ENCODE data around the gene SLC30A2.

Gene SLC30A2

DNA sequence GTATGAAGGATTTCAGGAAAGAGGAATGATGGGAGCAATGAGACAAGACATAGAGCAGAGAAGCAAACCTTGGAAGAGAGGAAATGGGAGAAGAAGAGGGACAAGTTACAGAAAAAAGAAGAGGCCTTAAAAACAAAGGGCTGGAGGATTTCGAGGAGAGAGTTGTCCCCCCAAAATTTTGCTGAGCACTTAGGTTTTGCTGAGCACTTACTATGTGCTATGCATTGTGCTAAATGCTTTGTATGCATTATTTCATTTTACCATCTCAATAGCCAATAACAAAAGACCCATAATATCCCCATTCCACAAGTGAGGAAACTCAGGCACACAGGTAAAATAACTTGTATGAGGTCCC is 24.0 kb upstream of the SLC30A2 start:
- DNase-seq, result no peak

DNA sequence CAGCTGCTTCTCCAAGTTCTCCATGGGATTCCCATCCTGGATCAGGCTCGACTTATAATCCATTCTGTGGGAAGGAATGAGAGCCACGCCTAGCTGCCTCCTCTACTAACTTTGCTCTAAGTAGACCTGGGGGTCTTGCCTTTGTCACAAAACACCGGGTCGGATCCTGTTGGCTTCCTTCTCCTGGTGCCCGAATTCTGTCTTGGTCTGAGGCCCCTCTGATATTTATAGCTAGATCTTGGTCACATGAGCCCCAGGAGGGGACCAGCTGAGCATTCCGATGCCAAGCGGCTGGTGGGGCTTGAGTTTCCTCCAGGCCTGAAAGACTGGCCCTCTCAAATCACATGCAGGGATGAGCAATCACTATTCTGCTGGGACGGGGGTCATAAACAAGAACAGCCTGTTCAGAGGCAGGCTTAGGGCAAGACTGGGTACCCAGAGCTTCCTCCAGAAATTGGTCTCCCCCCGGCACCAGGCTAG is 21.6 kb upstream of the SLC30A2 start, which contains the start of gene TRIM63:
TSS of gene TRIM63 (minus strand) at position 199 of the 480 bp plus-strand sequence. CDS start at position 63, 136 bp downstream.
- no peak for DNase-seq

DNA sequence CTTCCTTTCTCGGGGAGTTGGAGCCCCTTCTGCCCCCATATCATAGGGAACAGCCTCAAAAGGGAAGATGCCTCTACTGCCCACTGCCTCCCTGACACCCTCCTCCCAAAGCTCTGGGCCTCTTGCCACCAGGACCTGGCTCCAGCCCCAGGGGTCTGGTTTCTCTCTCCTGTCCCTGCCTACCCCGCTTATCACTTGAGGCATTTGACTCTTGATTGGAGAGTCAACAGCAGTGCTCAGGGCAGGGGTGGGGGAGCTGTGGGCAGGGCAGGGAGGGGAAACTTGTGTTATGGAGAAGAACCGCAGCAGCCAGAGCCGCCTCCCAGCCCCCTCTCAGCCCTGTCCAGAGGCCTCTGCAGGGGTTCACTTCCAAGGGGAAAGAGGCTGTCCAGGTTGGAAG is 20.9 kb upstream of the SLC30A2 start:
- DNase-seq, result no peak

DNA sequence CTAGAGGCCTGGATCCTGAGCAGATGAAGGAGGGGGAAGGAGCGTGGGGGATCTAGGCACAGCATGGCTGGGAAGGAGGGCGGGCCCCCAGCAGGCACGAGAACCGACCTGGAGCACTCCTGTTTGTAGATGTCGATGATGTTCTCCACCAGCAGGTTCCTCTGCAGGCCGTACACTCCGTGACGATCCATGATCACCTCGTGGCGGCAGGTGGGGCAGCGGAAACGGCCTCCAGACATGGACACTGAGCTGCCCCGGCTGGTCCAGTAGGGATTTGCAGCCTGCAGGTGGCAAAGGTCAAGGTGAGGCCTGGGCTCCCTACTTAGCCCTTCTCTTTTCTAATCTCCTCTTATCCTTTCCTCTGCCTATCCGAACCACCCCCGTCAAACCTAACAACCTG is 20.2 kb upstream of the SLC30A2 start:
- DNase-seq, result no peak

DNA sequence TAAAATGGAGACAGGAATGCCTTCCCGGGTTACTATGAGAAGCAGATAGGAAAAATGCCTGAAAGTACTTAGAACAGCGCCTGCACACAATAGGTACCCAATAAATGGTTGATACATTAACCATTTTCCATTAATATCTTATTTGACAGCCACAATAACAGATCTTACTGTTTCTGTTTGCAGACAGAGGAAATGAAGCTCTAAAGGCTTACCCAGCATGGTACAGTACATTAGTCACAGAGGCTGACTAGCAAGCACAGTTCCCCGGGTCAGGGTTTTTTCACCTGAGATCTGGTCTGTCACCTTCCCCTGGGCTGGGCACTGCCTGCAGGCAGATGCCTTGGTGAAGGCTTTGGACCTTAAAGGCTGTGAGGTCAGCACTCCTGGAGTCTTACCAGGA is 18.6 kb upstream of the SLC30A2 start:
- DNase-seq, result no peak

DNA sequence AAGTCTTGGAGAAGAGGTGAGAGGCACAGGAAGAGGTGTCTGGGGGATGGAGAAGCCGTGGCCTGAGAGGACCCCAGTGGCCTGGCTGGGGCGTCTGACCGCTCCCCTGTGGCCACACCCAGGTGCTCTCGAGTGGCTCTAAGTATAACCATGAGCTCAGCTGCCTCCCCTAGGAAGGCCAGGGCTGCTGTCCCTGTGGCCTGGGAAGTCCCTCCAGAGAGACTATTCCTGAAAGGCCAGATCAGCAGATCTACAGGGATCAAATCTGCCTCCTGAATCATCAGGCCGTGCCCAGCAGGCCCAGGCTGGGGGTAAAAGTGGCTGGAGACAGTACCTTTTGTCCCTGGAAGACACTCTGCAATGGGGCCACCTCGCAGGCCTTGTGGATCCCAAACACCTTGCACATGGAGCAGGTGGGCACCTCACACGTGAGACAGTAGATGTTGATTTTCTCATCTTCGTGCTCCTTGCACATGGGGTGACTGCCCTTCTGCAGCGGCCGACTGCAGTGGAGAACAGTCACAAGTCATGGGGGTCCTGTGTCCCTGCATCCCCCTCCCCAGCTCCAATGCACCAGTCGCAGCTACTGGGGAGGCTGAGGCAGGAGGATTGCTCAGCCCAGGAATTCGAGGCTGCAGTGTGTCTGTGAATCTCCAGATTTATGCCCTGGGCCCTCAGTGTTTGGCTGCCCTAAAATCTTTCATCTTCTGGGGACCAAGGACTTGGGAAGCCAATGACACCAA is 15.1 kb upstream of the SLC30A2 start:
- no peak for DNase-seq

DNA sequence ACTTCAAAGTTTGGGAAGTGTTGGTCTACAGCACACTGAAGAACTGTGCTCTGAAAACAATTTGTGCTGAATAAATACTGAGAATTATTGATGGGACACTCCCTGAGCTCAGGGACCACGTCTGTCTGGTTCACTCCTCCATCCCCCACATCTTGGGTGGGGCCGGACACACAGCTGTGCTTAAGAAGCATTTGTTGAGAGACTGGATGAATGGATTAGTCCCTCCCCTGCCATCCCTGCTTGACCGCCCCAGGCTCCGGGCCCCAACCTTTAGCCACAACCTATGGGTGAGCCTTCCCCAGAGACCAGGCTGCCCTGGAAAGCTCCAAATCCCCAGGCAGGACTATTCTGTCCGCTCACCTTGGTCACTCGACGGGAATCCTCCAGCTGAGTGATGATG is 14.0 kb upstream of the SLC30A2 start:
- DNase-seq, result no peak

DNA sequence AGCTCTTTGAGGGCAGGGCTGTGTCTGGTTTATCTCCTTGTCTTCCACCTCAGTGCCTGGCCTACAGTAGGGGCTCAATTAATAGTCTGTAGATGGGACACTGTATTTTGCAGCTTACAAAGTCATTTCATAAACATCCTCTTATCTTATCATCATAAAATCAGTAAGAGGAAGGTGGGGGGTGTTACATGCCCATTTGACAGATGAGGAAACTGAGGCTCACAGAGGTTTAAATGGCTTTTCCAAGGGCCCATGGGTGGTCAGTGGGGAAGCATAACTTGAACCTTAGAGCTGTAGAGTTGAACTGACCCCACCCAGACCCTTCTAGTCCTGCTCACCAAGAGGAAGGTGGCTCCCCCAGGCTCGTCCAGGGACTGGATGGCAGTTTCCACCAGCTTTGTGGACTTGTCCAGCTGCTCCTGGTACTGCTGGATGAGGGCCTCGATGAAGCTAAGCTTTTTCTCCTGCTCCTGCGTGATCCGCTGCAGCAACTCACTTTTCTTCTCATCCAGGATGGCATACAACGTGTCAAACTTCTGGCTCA is 12.2 kb upstream of the SLC30A2 start:
- DNase-seq, result no peak

DNA sequence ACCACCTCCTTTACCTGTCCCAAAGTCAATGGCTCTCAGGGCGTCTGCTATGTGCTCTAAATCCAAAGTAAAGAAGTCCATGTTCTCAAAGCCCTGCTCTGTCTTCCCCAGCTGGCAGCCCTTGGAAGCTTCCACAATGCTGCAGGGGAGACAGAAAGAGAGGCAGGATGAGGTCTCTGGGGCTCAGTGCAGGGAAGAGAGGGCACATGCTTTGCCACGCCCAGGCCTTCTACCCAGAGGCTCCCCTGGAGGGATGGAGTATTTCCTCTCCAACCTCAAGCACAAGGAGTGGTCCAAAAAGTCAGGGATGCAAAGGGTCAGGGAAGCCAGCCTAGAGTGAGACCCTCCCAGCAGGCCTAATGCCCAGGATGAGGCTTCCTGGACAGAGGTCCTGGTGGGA is 11.3 kb upstream of the SLC30A2 start:
- no peak for DNase-seq

DNA sequence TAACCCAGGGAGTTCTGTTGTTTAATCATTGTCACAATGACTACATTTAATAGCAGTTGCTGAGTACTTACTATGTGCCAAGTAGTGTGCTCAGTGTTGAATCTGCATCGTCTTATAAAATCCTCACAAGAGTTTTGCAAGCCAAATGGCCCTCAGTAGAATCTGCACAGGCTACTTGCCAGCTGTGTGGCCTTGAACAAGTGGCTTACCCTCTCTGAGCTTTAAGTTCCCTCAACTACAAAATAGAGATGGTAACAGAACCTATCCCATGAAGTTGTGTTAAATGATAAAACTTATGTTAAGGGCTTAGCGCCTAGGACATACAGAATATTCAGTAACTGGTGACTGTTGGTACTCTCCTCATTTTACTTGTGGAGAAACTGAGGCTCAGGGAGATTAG is 9.1 kb upstream of the SLC30A2 start:
- no peak for DNase-seq

DNA sequence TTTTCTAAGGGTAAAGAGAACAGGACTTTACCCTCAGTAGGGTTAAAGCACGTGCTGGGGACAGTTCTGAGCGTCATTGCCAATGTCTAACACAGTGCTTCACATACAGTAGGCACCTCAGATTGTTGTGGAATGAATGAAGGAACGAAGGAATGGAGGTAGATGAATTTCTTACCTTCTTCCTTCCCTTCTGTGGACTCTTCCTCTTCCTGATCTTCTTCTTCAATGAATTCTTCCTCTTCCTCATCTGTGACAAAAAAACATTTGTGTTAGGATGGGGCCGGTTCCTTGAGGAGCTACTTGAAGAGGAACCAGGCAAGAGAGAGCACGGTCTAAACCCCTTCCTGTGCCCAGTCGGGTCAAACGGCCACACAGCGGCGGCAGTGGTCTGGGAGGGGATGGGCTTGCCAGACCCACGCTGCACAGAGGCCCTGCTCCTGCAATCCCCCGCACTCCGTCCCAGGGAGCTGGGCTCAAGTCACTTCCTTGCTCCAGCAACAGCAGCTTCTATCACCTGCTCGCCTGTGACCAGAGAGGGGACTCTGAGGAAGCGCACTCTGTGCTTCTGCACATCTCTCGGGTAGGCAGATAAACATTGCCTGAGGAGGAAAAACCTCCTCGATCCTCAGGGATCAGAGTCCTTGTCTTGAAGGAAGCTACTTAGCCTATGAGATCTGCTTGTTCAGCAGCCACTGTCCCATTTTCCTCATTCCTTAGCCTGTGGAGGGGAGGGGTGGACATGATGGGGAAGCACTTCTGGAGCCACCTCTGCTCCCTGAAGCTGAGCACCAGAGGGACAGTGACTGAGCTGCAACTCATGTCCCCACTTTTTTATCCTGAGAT is 8.0 kb upstream of the SLC30A2 start:
- no peak for DNase-seq

DNA sequence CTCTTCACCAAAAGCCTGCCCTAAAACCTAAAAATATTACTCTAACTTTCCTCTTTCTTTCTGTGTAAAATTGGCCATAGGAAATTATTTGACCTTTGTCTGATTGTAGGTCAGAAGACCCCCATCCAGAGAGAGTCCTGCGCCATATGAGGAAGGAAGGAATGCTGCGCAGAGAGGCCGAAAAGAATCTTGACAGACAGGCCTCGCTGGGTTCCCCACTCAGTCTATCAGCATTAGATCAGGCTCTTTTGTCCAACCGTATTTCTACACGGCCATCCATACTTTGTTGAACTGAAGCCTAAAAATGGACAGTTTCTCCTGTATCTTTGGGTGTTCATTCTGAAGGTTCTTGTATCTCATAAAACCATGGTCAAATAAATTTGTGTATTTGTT is 4.3 kb upstream of the SLC30A2 start:
- DNase-seq, result no peak

DNA sequence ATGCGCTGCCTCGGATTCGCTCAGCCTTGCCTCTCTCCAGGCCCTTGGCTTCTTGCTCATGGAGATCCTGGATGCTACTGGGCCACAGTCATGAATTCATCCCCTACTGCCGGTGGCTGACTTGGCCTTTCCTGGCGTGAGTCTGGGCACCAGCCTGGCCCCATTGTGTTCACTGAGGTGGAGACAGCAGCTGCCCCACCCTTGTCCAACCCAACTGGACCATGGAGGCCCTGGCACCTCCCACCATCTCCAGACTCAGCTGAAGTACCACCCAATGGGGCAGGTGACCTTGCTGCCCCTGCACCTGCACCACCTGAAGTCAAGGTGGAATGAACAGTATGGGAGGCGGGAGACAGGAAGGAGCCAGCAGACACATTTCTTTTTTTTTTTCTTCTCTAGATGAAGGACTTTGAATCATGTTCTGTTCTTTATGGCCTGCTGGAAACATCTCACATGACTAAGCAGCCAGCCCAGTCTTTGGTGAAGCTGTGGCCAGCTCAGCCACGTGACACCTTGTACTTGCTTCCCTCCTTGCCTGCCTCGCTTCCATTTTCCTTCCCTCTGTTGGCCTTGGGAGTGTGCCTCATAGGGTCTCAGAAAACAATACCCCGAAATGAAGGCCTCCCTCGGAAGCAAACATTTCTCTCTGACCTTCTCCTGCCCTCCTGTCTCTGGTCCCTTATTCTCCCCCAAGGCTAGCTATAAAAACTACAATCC is 3.8 kb upstream of the SLC30A2 start:
- no peak for DNase-seq

DNA sequence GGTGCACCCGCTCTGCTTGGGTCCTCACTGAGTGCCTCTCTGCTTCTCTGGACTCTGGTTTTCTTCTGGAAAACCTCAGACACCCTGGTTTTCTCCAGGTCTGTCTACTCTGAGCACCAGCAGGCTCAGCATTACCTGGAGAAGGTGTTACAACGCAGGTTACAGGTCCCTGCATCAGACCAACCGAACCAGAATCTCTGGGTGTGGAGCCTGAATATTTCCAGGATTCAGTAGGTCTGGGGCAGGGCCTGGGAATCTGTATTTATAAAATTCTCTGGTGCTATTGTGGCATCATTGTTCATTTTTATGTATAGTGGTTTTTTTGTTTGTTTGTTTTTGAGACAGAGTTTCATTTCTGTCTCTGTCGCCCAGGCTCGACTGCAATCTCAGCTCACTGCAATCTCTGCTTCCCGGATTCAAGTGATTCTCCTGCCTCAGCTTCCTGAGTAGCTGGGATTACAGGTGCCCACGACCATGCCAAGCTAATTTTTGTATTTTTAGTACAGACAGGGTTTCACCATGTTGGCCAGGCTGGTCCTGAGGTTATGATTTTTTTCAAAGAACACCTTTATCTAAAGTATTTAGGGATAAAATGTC is 1.5 kb upstream of the SLC30A2 start:
- no peak for DNase-seq

DNA sequence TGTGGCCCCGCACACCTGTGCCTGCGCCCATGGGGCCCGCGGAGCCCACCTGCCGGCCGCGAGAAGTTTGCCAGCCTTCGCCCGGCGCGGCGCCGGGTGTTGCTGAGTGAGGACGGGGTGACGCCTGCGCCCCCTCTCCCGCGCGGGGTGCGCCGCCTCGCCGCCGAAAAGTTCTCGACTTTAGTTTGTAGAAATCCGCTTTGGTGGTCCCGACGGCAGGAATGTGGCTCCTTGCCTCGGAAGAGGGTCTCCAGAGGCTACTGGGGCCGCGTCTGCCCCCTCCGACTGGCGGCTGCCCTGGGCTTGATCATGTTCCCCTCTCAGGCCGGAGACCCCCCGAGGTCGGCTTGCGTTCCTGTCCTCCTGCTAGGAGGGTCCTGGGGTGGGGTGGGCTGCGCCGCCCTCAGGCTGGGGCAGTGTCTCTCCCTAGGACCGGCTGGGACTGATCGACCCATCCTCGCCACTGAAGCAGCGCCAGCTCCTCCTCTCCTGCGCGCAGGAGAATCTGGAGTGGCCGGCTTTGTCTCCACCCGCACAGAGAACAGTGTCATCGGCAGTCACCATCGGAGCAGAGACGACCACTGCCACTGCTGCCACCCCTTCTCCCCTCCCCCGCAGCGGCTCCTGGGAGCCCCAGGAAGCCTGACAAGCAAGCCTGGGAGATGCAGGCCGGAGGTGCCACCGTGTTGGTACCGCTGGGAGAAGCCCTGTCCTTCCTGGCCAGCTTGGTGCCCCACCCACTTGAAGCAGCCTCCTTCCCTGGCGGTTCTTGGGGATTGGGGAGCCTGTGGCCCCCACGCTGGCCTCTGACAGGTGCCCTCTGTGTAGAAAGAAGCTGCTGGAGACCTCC is 553 bp upstream of the SLC30A2 start:
- no peak for DNase-seq

DNA sequence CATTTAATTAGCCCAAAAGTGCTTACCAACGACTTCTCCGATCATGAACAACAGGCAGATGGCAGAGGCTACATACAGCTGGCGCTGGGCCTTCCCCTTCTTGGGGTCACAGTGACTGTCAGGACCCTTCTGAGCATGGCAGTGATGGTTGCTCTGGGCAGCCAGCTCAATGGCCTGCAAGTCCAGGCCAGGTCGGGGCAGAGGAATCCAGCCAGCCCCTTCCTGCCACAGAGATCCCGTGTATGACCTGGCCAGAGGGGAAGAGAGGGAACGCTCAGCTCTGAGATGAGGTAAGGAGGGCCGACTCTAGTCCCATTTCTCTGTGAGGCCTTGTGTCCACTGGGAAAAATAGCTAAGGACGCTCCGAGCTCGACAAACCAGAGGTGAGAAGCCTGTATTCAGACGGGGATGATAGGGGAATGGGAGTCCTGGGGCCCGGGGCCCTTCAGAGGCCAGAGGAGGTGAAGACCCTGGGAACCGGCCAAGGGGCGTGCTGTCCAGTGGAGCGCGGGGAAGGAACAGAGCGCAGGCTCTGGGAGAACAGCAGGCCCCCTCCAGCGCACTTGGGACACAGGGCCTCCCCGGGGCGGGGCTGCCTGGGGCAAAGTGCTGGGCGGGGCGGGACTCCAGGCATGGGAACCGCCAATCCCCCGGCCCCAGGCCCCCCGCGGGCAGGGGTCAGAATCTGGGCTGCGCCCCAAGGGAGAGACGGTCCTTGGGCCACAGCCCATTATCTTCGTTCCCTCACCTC is 772 bp downstream of the SLC30A2 start:
- DNase-seq, result no peak

DNA sequence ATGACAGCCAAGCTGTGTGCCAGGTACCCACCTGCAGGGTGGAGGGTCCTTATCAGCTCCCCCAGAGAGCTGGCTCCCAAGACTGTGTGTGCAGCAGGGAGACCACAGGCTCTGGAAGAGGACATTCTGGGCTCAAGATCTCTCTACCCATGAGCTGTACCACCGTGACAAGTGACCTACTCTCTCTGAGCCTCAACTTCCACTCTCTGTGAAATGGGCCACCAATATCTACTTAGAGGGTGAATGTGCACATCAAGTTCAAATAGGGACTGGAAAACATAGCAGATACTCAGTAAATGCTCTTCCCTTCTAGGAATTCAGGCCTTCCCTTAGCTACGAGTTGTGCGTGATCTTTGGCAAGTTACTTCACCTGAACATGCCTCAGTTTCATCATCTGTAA is 1.5 kb downstream of the SLC30A2 start:
- DNase-seq, result no peak

DNA sequence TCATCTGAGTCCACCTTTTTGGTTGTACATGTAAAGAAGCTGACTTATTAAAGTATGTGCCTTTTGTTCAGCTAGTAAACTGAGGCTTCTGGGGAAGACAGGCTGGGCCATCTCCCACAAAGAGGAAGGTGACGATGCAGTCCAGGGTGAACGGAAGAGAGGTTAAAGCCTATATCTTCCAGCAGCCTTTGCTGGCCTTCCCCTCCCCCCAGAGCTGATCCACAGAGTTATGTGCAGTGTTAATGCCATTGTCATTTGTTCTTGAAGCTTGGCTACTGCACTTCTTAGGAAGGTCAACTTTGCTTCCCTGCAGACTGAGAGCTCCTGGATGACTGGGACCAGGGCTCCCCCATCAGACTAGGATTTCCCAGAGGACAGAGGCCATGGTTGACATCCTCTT is 2.2 kb downstream of the SLC30A2 start:
- no peak for DNase-seq

DNA sequence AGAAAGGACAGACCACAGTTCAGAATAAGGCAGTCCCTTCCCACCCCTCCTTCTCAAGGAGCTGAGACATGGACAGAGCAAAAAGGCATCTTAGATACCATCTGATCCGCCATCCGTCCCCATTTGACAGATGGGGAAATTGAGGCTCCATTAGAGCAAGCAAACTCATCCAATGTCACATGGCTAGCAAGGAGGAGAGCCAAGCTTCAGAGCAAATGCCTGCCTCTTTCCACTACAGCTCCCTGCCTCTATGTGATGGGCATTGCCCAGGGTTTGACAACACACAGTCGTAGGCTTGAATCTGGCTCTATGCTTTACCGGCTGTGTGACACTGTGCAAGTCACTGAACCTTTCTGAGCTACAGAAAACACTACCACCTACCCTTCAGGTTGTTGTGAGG is 3.9 kb downstream of the SLC30A2 start:
- DNase-seq, result no peak

DNA sequence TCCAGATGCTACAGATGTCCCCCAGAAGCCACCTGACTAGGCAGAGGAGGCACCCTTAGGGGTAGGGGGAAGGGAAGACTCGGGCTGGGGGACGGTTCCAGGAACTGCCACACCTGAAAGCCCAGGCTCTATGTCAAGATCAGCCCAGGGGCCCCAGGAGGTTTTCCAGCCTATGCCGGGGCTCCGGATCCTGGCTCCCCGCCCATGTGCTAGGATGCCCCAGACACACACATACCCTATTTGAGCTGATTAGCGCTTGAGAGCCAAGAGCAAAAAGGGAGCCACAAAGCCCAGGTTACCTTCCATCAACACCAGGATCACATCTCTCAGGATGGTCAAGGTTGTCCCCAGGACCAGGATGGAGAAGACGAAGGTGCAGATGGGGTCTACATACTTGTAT is 4.5 kb downstream of the SLC30A2 start:
- DNase-seq, result no peak

DNA sequence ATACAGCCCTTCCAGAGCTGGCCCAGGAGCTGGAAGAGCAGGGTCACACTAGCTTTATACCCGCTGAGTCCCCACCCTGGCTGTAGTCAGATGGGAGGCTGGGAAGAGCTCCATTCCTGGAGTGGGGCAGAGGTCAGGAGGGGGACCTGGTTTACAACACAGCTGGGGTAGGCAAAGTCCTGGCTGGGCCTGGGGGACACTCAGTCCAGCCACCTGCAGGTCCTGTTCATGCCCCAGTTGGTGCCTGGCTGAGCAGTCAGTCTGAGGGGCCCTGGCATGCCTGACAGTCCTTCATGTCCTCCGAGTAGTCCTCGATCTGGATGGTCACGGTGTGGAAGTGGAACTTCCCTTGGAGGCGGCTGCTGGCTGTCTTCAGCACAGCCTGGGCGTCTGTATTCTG is 7.0 kb downstream of the SLC30A2 start:
- no peak for DNase-seq
